Measurements from ENCODE around the gene PALM. TPM values are rescaled to one million over a fixed set of nuclear protein-coding genes. Genes with fewer than 3 reads are reported as not detected.

The PALM gene
- total and polyA plus RNA-seq, 9 of the 15 experiments (the other 6 are each of a cell fraction or from before 2014, with no cell fraction given), result 0.04 to 6.6 (median 1.7) TPM

- TF ChIP-seq RNF219 (CRISPR knock-in tag; IDR thresholded peaks at IDR 0.05), result no peak
- TF ChIP-seq POLR2H (tag; IDR thresholded peaks at IDR 0.05; ENCODE audit: low read depth), result no peak
- TF ChIP-seq IRF2 (CRISPR knock-in tag; IDR thresholded peaks at IDR 0.05), result no peak
- TF ChIP-seq ZNF431 (CRISPR knock-in tag; IDR thresholded peaks at IDR 0.05), result no peak
- TF ChIP-seq TAF1 (IDR thresholded peaks at IDR 0.05; ENCODE audit: control insufficient read depth, extremely low read depth, insufficient read depth, low read length, severe bottlenecking), result peak; percentile 30
- no peak for TF ChIP-seq MTA3 (IDR thresholded peaks at IDR 0.05; ENCODE audit: borderline replicate concordance)
- no peak for TF ChIP-seq THRA (IDR thresholded peaks at IDR 0.05)
- no peak for TF ChIP-seq BDP1 (IDR thresholded peaks at IDR 0.05; ENCODE audit: insufficient read depth, insufficient read length)
- no peak for TF ChIP-seq ZNF311 (CRISPR knock-in tag; IDR thresholded peaks at IDR 0.05)
- TF ChIP-seq SOX6 (IDR thresholded peaks at IDR 0.05), result no peak
- no peak for TF ChIP-seq SRSF1 (IDR thresholded peaks at IDR 0.05; ENCODE audit: low read depth, low read length)
- no peak for TF ChIP-seq EGR1 (conservative IDR thresholded peaks at IDR 0.05)
- TF ChIP-seq JUN (IDR thresholded peaks at IDR 0.05; ENCODE audit: borderline replicate concordance, low read depth, low read length), result peak; percentile 56; the same call in 1 of the 2 replicates
- no peak for TF ChIP-seq JUN (CRISPR knock-in tag; IDR thresholded peaks at IDR 0.05; ENCODE audit: borderline replicate concordance)
- TF ChIP-seq CCNT2 (IDR thresholded peaks at IDR 0.05; ENCODE audit: borderline replicate concordance, extremely low read depth, insufficient read length, low read depth, low read length), result peak; percentile 23
- no peak for TF ChIP-seq ELK1 (CRISPR knock-in tag; IDR thresholded peaks at IDR 0.05)
- TF ChIP-seq E2F6 (IDR thresholded peaks at IDR 0.05; ENCODE audit: borderline replicate concordance in 1 of 2, extremely low read depth in 1 of 2, insufficient read depth in 1 of 2, insufficient read length in 1 of 2, low read depth in 1 of 2, low read length in 1 of 2, poor library complexity in 1 of 2, severe bottlenecking in 1 of 2), result peak; percentile 23 to 52
- no peak for TF ChIP-seq ZNF253 (CRISPR knock-in tag; conservative IDR thresholded peaks at IDR 0.05)
- no peak for TF ChIP-seq SRSF3 (IDR thresholded peaks at IDR 0.05; ENCODE audit: insufficient read depth, low read length)
- 0 out of 4 replicates have a peak, but pooled peaks of 1 of the 2 experiments have one; percentile 44 for TF ChIP-seq SRF (CRISPR knock-in tag; IDR thresholded peaks at IDR 0.05)
Observed at GRCh38 chr19:788983-789700, 80.4 kb downstream of the PALM start (continued).

Data from K562 (cell line).